Mammary epithelial cell (primary cell): ENCODE results near the gene MORN5.

Experiments
- CTCF ChIP-seq, 2 donors: IDR thresholded peaks in 1 of 2; conservative IDR thresholded peaks in 1 of 2; 2 replicates each; pipeline ENCODE4 v1.5.1; 2011 to 2012; ENCODE audit warnings: inconsistent platforms in 2 of 2, low read length in 2 of 2, mild to moderate bottlenecking in 2 of 2, control low read depth in 1 of 2, low read depth in 1 of 2; ENCODE audit not compliant: insufficient read depth in 1 of 2; ENCODE audit errors: extremely low read depth in 1 of 2
- EZH2 ChIP-seq: IDR thresholded peaks from 2 replicates; pipeline ENCODE4 v1.6.1; 2012; ENCODE audit warnings: low read length, inconsistent platforms, borderline replicate concordance

- no peak for TF ChIP-seq CTCF (conservative IDR thresholded peaks at IDR 0.05 in 1 of 2, IDR thresholded peaks at IDR 0.05 in 1 of 2; ENCODE audit: extremely low read depth in 1 of 2, insufficient read depth in 1 of 2, low read depth in 1 of 2, low read length in 2 of 2)
- TF ChIP-seq EZH2 = no peak
Measured at GRCh38 chr9:122143876-122144405, 15.8 kb upstream of the MORN5 start.
